HG02759 (cell line): ENCODE results near the gene BCL6B.

ENCODE experiments used
- ATAC-seq: cut with Tn5 transposase; IDR thresholded peaks from one replicate; pipeline ENCODE4 v1.9.1; 2021; ENCODE audit warnings: mild to moderate bottlenecking, moderate library complexity; ENCODE audit not compliant: unreplicated experiment

Gene BCL6B

GRCh38 chr17:7007143-7007542 lies 15.7 kb upstream of the BCL6B start:
- no peak for ATAC-seq

DNA sequence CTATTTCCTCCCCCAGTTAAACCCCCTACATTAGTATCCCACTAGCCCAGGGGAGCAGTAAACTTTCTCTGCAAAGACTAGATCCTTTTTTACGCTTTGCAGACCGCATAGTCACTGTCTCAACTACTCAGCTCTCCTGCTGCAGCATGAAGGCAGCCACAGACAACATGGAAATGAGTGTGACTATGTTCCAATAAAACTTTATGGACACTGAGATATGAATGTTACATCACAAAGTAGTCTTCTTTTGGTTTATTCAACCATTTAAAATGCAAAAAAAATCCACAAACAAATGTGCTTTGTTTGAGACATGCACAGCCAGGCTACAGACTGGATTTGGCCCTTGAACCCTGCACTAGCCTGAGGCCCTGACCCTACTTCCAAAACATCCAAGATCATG lies 12.3 kb upstream of the BCL6B start:
- ATAC-seq: no peak

DNA sequence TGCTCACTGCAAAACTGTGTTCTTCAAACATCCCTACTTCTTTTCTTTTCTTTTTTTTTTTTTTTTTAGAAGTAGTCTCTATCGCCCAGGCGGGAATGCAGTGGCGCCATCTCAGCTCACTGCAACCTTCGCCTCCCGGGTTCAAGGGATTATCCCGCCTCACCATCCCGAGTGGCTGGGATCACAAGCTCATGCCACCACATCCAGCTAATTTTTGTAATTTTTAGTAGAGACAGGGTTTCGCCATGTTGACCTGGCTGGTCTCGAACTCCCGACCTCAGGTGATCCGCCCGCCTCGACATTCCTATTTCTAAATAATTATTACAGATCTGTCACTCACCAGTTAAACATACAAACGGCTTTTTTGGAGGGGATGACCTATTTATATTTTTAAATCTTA lies 11.4 kb upstream of the BCL6B start:
- no peak for ATAC-seq

DNA sequence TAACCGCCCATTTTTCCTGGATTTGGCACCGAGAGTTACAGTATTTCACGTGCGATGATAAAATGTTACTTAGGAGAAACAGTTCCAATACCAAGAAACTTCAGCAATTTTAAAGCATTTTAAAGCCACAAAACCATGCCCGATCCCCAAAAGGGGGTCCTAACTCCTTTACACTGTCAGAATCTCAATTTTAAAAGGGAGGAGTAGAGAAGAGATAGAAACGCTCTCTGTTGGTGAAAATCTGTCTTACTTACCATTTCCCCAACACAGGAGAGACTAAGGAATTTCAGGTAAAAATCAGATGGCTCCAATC lies 11.0 kb upstream of the BCL6B start:
- ATAC-seq: no peak

GRCh38 chr17:7014261-7014994 lies 8.4 kb upstream of the BCL6B start:
- peak; percentile 81 for ATAC-seq

GRCh38 chr17:7014995-7015958 lies 7.6 kb upstream of the BCL6B start:
- ATAC-seq: peak; percentile 20

DNA sequence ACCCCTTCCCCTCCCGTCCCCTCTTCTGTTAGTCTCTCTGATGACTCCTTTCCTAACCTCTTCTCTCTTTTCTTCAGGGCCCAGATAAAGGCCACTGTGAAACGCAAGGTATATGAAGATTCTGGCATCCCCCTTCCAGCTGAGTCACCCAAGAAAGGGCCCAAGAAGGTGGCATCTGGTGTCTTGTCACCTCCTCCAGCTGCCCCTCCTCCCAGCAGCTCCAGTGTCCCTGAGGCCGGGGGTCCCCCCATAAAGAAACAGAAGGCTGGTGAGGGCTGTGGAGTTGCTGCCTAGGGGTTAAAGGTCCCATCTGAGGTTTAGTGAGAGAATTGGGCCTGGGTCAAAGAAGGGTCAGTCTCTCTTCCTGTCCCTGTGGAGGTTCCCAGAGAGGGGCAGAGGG lies 6.4 kb upstream of the BCL6B start:
- ATAC-seq: no peak

DNA sequence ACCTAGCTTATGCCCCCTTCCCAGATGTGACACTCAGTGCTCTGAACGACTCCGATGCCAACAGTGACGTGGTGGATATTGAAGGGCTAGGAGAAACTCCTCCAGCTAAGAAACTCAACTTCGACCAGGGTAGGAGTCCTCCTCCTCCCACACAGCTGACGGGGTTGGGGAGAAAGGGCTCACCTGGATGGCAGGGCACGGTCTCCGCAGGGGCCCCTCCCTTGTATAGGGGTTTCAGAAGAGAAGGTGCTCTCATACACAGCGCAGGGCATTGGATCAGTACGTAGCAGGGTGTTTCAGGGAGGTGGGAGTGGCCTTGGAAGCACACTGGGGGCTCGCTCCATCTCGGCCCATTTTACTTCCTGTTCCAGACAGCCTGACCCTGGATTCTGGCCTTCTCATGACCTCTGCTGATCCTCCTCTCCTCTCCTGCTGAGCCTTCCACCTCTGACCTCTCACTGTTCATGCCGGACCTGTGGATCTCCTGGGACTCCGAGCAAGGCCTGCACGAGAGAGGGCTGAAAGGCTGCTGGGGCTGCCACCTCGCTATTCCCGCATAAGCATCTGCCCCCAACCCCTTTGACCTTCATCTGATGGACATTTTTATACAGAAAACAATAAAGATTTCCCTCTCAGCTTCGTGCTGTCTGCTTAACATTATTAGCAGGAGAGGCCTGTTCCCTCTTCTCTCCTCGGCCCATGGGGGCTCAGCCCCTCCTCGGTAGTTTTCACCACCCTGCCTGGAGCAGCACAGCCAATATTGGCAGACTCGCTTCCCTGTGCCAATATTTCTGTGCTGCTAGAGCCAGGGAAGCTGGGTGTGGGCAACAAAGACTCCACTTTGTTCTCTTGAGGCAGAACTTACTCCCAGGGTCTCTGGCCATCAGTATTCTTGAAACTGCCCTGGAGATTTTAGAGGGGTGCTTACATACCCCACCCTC lies 5.7 kb upstream of the BCL6B start:
- ATAC-seq: no peak

- no peak for ATAC-seq
Observed at GRCh38 chr17:7017827-7018200, 5.0 kb upstream of the BCL6B start.

GRCh38 chr17:7018331-7018964 lies 4.4 kb upstream of the BCL6B start:
- no peak for ATAC-seq

DNA sequence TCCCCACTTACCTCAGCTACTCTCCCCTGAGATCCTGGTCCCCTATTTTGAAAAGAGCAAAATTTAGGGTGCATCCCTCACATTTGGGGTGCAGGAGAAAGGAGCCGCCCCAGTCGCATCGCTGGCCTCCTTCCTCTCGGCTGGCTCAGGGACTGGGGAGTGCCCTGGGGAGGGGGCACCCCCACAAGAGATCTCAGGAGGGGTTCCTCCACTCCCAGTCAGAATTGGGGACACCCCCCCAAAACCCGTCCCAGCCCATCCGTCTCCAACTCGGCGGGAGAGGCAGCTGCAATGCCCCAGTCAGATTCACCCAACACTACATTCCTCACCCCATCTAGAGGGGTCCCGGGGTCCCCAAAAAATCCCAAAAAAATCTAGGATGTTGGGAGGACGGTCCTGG lies 3.5 kb upstream of the BCL6B start:
- no peak for ATAC-seq

DNA sequence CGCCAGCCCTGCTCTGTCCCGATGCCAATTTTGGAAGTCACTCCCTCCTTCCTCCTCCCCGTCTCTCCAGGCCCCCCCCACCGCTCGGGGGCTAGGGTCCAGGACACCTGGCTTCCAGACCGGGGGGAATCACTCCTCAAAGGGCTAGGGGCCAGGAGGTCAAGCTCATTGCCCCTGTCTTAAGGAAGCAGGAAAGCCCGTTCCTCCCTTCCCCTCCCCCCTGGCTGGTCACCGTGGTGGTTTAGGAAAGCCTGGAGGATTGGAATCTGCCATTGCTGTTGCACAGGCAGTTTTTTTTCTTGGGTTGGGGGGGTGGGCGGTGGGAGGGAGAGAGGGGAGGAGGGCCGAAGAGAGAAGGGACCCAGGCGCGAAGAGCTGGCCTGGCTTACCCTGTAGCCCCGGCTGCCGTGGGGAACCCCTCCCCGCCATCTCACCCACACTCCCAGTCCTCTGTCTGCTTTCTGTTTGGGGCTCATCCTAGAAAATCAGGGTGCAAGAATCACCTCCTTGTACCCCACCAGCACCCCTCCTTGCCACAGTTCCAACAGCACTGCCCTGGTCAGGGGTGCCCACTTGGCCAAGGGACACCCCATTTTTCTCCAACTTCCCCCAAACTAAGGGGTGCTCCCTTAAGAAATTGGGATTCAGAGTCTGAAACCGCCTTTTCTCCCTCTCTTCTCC lies 2.9 kb upstream of the BCL6B start:
- ATAC-seq: no peak

- ATAC-seq: no peak
Observed at GRCh38 chr17:7020894-7021664, 1.8 kb upstream of the BCL6B start.

DNA sequence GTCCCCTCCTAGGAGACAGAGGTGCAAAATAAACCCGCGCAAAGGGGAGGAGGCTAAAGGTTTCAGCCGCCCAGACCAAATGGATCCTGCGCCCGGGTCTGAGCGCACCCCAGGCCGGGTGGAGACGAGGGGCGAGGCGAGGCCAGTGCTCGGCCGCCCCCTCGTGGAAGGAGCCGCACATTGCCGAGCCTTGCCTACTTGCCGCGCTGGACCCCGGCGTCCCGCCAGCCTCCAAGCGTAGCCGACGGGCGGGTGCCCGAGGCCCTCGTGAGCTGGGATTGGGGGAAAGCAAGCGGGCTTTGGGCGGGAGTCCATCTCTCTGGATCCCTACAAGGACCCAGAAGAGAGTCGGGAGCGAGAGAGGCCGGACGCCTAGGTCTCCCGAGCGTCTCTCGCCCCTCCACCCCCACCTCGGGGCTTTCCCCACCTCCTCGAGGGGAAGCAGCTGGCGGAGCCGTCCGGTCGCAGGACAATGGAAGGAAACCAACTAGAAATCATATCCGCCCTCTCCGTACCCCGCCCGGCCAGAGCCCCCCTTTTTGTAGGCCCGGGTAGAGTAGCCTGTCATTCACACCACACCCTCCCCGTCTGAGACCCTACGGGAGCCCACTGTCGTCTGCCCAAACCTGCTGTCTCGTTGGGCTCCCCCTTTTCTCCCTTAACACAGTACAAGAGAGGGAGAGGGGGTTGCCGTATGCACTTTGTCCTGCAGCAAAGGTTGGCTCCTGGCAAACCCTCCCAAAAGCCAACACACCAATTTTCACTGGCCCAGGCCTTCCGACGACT lies 664 bp upstream of the BCL6B start:
- peak; percentile 81 for ATAC-seq

DNA sequence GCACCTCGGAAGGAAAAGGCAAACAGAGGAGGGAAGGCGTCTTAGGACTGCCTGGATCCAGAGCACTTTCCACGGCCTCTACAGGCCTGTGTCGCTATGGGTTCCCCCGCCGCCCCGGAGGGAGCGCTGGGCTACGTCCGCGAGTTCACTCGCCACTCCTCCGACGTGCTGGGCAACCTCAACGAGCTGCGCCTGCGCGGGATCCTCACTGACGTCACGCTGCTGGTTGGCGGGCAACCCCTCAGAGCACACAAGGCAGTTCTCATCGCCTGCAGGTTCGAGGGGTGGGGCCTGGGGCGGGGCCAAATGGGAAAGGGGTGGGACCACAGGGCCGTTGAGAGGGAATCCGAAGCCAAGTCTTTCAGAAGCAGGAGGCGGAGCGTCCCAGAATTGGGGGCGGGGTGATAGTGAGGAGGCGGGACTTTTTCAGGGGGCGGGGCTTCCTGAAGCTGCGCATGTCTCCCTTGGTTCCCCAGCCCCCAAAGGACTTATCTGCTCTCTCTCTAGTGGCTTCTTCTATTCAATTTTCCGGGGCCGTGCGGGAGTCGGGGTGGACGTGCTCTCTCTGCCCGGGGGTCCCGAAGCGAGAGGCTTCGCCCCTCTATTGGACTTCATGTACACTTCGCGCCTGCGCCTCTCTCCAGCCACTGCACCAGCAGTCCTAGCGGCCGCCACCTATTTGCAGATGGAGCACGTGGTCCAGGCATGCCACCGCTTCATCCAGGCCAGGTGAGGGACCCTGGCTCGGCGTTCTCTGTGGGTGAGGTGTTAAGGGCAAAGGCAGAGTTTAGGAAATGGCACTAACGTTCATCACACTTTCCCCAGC lies 939 bp downstream of the BCL6B start:
- ATAC-seq: no peak

GRCh38 chr17:7024402-7024785 lies 1.5 kb downstream of the BCL6B start:
- no peak for ATAC-seq

GRCh38 chr17:7025245-7025644 lies 2.4 kb downstream of the BCL6B start:
- no peak for ATAC-seq
